Transverse colon (tissue), 4 donors: ENCODE results near the gene KCNG1.

Experiments used
- POLR2AphosphoS5 ChIP-seq, 3 donors: sonication (generic); formaldehyde crosslinking; IDR thresholded peaks; one replicate each; pipeline ENCODE4 v1.6.1; 2016; ENCODE audit warnings: antibody characterized with exemption in 3 of 3
- TF ChIP-seq, protein P1 (sequence below), 5 experiments: fragments of 200-600 bp in 3 of 5; fragments of 450-650 bp in 2 of 5; sonication (generic) in 3 of 5; IDR thresholded peaks; 1 replicate in 2 of 5; 2 replicates in 3 of 5; pipeline ENCODE4 v1.5.1; 2016 to 2017; ENCODE audit warnings: antibody characterized with exemption in 5 of 5, inconsistent platforms in 3 of 5, mild to moderate bottlenecking in 2 of 5, moderate library complexity in 1 of 5

DNA sequence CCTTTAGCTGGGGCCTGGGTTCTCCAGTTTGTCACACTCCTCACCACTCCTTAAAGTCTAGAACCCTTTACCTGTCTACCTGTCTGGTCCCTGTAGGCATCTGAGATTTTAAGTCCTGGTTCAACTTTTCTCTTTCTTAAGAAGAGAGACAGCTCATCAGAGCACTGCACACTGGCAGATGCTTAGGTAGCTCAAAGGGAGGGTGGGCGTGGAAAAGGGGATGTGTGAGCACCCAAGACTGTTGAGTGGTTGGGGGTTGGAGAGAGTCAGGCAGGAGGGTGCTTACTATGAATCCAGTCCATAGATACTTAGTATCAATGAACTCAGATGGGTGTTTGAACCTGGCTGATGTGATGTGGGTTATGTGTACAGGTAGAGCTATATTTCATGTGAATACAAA, 6.6 kb upstream of the KCNG1 start:
- TF ChIP-seq, protein P1, sequence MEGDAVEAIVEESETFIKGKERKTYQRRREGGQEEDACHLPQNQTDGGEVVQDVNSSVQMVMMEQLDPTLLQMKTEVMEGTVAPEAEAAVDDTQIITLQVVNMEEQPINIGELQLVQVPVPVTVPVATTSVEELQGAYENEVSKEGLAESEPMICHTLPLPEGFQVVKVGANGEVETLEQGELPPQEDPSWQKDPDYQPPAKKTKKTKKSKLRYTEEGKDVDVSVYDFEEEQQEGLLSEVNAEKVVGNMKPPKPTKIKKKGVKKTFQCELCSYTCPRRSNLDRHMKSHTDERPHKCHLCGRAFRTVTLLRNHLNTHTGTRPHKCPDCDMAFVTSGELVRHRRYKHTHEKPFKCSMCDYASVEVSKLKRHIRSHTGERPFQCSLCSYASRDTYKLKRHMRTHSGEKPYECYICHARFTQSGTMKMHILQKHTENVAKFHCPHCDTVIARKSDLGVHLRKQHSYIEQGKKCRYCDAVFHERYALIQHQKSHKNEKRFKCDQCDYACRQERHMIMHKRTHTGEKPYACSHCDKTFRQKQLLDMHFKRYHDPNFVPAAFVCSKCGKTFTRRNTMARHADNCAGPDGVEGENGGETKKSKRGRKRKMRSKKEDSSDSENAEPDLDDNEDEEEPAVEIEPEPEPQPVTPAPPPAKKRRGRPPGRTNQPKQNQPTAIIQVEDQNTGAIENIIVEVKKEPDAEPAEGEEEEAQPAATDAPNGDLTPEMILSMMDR (IDR thresholded peaks at IDR 0.05) = no peak
- TF ChIP-seq POLR2AphosphoS5 (IDR thresholded peaks at IDR 0.05) = no peak
